Natural killer cell (primary cell): ENCODE results near the gene PRR14L. TPM values are rescaled to one million over a fixed set of nuclear protein-coding genes. Genes with fewer than 3 reads are reported as not detected.
"Not testable (repeated sequence)": the region's sequence is repeated elsewhere in the genome, so short reads cannot be mapped to it uniquely, and the experiment has no call there.

Experiments used
- ATAC-seq, 3 donors: fragments of 150-1000 bp in 2 of 3; fragments of 200-7000 bp in 1 of 3; cut with Tn5 transposase; 1 replicate in 1 of 3; 2 replicates in 2 of 3; pipeline ENCODE4 v1.10.0; 2021; ENCODE audit warnings: mild to moderate bottlenecking in 2 of 3, moderate library complexity in 2 of 3
- DNase-seq, 2 donors: peaks; one replicate each; pipeline versions ENCODE4 v3.0.0 to v3.0.0-alpha.2; 2013 to 2021; ENCODE audit warnings: mixed read lengths in 1 of 2
- H3K27ac ChIP-seq: one replicate; pipeline ENCODE4 v1.5.1; 2013; ENCODE audit warnings: mild to moderate bottlenecking, low read length
- H3K27me3 ChIP-seq: one replicate; pipeline ENCODE4 v1.6.1; 2013; ENCODE audit warnings: low read length; ENCODE audit not compliant: control insufficient read depth, insufficient read depth
- H3K36me3 ChIP-seq: one replicate; pipeline ENCODE4 v1.6.1; 2013; ENCODE audit warnings: low read length; ENCODE audit not compliant: control insufficient read depth, insufficient read depth
- H3K4me1 ChIP-seq: one replicate; pipeline ENCODE4 v1.6.1; 2013; ENCODE audit warnings: low read length; ENCODE audit not compliant: control insufficient read depth, insufficient read depth
- H3K4me3 ChIP-seq: one replicate; pipeline ENCODE4 v1.5.1; 2013; ENCODE audit warnings: low read length
- H3K9me3 ChIP-seq: one replicate; pipeline ENCODE4 v1.6.1; 2013; ENCODE audit warnings: low read length; ENCODE audit not compliant: control insufficient read depth, insufficient read depth
- H3K27ac Mint-ChIP-seq, 2 donors: one replicate each; pipeline ENCODE4 v1.8.0; 2022; ENCODE audit warnings: mild to moderate bottlenecking in 2 of 2, mixed read lengths in 2 of 2, moderate library complexity in 1 of 2
- H3K27me3 Mint-ChIP-seq, 2 donors: one replicate each; pipeline ENCODE4 v1.8.0; 2022; ENCODE audit warnings: low read depth in 2 of 2, mixed read lengths in 2 of 2
- H3K36me3 Mint-ChIP-seq: one replicate; pipeline ENCODE4 v1.8.0; 2022; ENCODE audit warnings: mixed read lengths
- H3K4me1 Mint-ChIP-seq, 2 donors: one replicate each; pipeline ENCODE4 v1.8.0; 2022; ENCODE audit warnings: mixed read lengths in 2 of 2
- H3K4me3 Mint-ChIP-seq: one replicate; pipeline ENCODE4 v1.8.0; 2022; ENCODE audit warnings: mild to moderate bottlenecking, moderate library complexity, mixed read lengths
- H3K9me3 Mint-ChIP-seq, 2 donors: one replicate each; pipeline ENCODE4 v1.8.0; 2022; ENCODE audit warnings: mixed read lengths in 2 of 2
- CTCF ChIP-seq: fragments of 200-600 bp; IDR thresholded peaks from one replicate; pipeline ENCODE4 v1.8.0; 2022; ENCODE audit warnings: antibody characterized with exemption
- WGBS: methylation state at CpG from one replicate; pipeline ENCODE4 v1.1.7; 2013; ENCODE audit warnings: missing lambda C conversion rate; ENCODE audit not compliant: insufficient coverage; 5-methylcytosine and 5-hydroxymethylcytosine counted together
- intact Hi-C: fragments of 100-400 bp; cut with micrococcal nuclease; formaldehyde crosslinking; loops from one replicate; pipeline ENCODE4 v1.14.2; 2022
- total RNA-seq, 4 donors: library from RNA; stranded (reverse); fragments of 120-200 nt in 1 of 4; gene quantifications; one replicate each; pipeline versions ENCODE4 v1.2.3 to v1.2.4, GENCODE V29; 2013 to 2022

Gene PRR14L
- total RNA-seq, 3 donors from 2014 or later (not counting 1 experiment from before 2014, with no cell fraction given): 39.3 to 54.1 (median 54.0) TPM

- no peak for TF ChIP-seq CTCF
- H3K4me1 ChIP-seq: peaks cover 11% of the 10 kb centered on the region
- H3K27ac ChIP-seq: peak overlapping the region; percentile 60
- no peaks in the 10 kb centered on the region for H3K27me3 ChIP-seq
- H3K9me3 ChIP-seq: no peaks in the 10 kb centered on the region
- no peaks in the 10 kb centered on the region for H3K9me3 Mint-ChIP-seq
- peak overlapping the region; percentile 92 to 97 for H3K27ac Mint-ChIP-seq
- intact Hi-C loops: loop anchor here (1.0 kb wide), 1 partner anchor 14 kb away; the partner anchor contains the start of gene PISD
- DNase-seq (peak; percentile 89 to 94), ATAC-seq (peak; percentile 100)
- peak overlapping the region; percentile 100 for H3K4me3 Mint-ChIP-seq
- peak overlapping the region; percentile 46 for H3K4me3 ChIP-seq
- H3K36me3 ChIP-seq: no peaks in the 10 kb centered on the region
- peaks cover 12 to 18% of the 10 kb centered on the region in 2 donors for H3K4me1 Mint-ChIP-seq
- no peaks in the 10 kb centered on the region for H3K36me3 Mint-ChIP-seq
- WGBS: 8% methylated on average over 25 of the region's 25 CpGs
- no peaks in the 10 kb centered on the region for H3K27me3 Mint-ChIP-seq
Observed at GRCh38 chr22:31676700-31677099, 73.2 kb downstream of the PRR14L start.

- H3K36me3 ChIP-seq, H3K27me3 Mint-ChIP-seq, H3K27ac Mint-ChIP-seq, H3K27me3 ChIP-seq, ATAC-seq, DNase-seq, H3K27ac ChIP-seq, H3K4me3 ChIP-seq, H3K9me3 Mint-ChIP-seq, H3K4me3 Mint-ChIP-seq, intact Hi-C loops, H3K9me3 ChIP-seq, H3K36me3 Mint-ChIP-seq: not testable (repeated sequence)
- peaks cover 11% of the 10 kb centered on the region for H3K4me1 ChIP-seq
- peaks cover 12 to 18% of the 10 kb centered on the region in 2 donors for H3K4me1 Mint-ChIP-seq
- WGBS: 64% methylated on average over 5 of the region's 5 CpGs
Observed at GRCh38 chr22:31674219-31674618, 75.7 kb downstream of the PRR14L start.

- not testable (repeated sequence) for H3K36me3 ChIP-seq, H3K4me1 Mint-ChIP-seq, H3K9me3 ChIP-seq, H3K27me3 Mint-ChIP-seq, H3K27ac Mint-ChIP-seq, H3K9me3 Mint-ChIP-seq, H3K36me3 Mint-ChIP-seq, H3K4me3 Mint-ChIP-seq, DNase-seq, H3K27me3 ChIP-seq, H3K4me1 ChIP-seq, ATAC-seq, H3K4me3 ChIP-seq, H3K27ac ChIP-seq
- 95% methylated on average over 4 of the region's 4 CpGs for WGBS
- intact Hi-C loops: loop anchor here (5.0 kb wide), 2 partner anchors 413 to 598 kb away; no protein-coding TSS in a partner anchor
Observed at GRCh38 chr22:31668849-31669248, 81.1 kb downstream of the PRR14L start.

GRCh38 chr22:31662668-31663037 lies 87.3 kb downstream of the PRR14L start:
- peak overlapping the region; percentile 84 for H3K4me3 ChIP-seq
- H3K27ac Mint-ChIP-seq: peak overlapping the region; percentile 98 to 99
- intact Hi-C loops: loop anchor here (1.0 kb wide), 2 partner anchors 14 to 282 kb away; partner anchors contain the start of gene YWHAH

More at GRCh38 chr22:31662668-31663037, 87.3 kb downstream of the PRR14L start:
- peaks cover 24 to 25% of the 10 kb centered on the region in 2 donors for H3K4me1 Mint-ChIP-seq
- Histone ChIP-seq H3K27me3 (no peaks in the 10 kb centered on the region), H3K36me3 (no peaks in the 10 kb centered on the region), H3K9me3 (no peaks in the 10 kb centered on the region), H3K27ac (peak overlapping the region; percentile 51), H3K4me1 (peaks cover 28% of the 10 kb centered on the region)
- 56% methylated on average over 8 of the region's 8 CpGs for WGBS
- peak overlapping the region; percentile 100 for H3K4me3 Mint-ChIP-seq
- DNase-seq (no peak), ATAC-seq (no peak)
- no peaks in the 10 kb centered on the region for H3K36me3 Mint-ChIP-seq
- H3K9me3 Mint-ChIP-seq: no peaks in the 10 kb centered on the region
- no peaks in the 10 kb centered on the region for H3K27me3 Mint-ChIP-seq
- TF ChIP-seq CTCF: no peak
